CD14-positive monocyte (primary cell): Measurements from ENCODE around the gene KAZN. TPM values are rescaled to one million over a fixed set of nuclear protein-coding genes. Genes with fewer than 3 reads are reported as not detected.

Experiments
- DNase-seq, 3 donors: peaks; one replicate each; pipeline ENCODE4 v3.0.0-alpha.2; 2011 to 2022
- H2AFZ ChIP-seq: 2 replicates; pipeline ENCODE4 v1.6.0; 2012; ENCODE audit warnings: mild to moderate bottlenecking, low read depth, low read length, inconsistent platforms; ENCODE audit not compliant: insufficient read depth, poor library complexity, severe bottlenecking
- H3K27ac ChIP-seq, 2 donors: 1 replicate in 1 of 2; 2 replicates in 1 of 2; pipeline ENCODE4 v1.5.1; 2012 to 2013; ENCODE audit warnings: low read length in 2 of 2, control low read depth in 1 of 2, inconsistent platforms in 1 of 2, low read depth in 1 of 2, mild to moderate bottlenecking in 1 of 2
- H3K27me3 ChIP-seq, 2 donors: one replicate each; pipeline versions ENCODE4 v1.6.0 to v1.6.1; 2011 to 2013; ENCODE audit warnings: low read length in 2 of 2; ENCODE audit not compliant: control insufficient read depth in 2 of 2, insufficient read depth in 2 of 2
- H3K36me3 ChIP-seq, 2 donors: replicated peaks in 1 of 2; 1 replicate in 1 of 2; 2 replicates in 1 of 2; pipeline versions ENCODE4 v1.5.1 to v1.6.1; 2012 to 2013; ENCODE audit warnings: low read length in 2 of 2, control low read depth in 1 of 2, inconsistent platforms in 1 of 2, mild to moderate bottlenecking in 1 of 2; ENCODE audit not compliant: insufficient read depth in 2 of 2, control insufficient read depth in 1 of 2
- H3K4me1 ChIP-seq, 2 donors: 1 replicate in 1 of 2; 2 replicates in 1 of 2; pipeline versions ENCODE4 v1.5.1 to v1.6.1; 2012 to 2013; ENCODE audit warnings: low read length in 2 of 2, control low read depth in 1 of 2, inconsistent platforms in 1 of 2, mild to moderate bottlenecking in 1 of 2, moderate library complexity in 1 of 2; ENCODE audit not compliant: insufficient read depth in 2 of 2, control insufficient read depth in 1 of 2
- H3K4me2 ChIP-seq: replicated peaks from 2 replicates; pipeline ENCODE3; 2012; ENCODE audit warnings: low read length, moderate library complexity, mild to moderate bottlenecking; ENCODE audit not compliant: poor library complexity, severe bottlenecking; ENCODE audit errors: extremely low read depth
- H3K4me3 ChIP-seq, 3 experiments: fragments of 200-600 bp in 1 of 3; sonication (generic) in 1 of 3; replicated peaks in 1 of 3; 1 replicate in 2 of 3; 2 replicates in 1 of 3; pipeline ENCODE4 v1.5.1; 2011 to 2013; ENCODE audit warnings: low read length in 3 of 3, mild to moderate bottlenecking in 3 of 3, control low read depth in 2 of 3, low read depth in 2 of 3, inconsistent platforms in 1 of 3, moderate library complexity in 1 of 3
- H3K79me2 ChIP-seq: 2 replicates; pipeline ENCODE4 v1.6.0; 2012; ENCODE audit warnings: mild to moderate bottlenecking, control low read depth, inconsistent platforms, low read length, moderate library complexity; ENCODE audit not compliant: insufficient read depth
- H3K9ac ChIP-seq: 2 replicates; pipeline ENCODE4 v1.6.0; 2017; ENCODE audit warnings: low read length, mild to moderate bottlenecking; ENCODE audit not compliant: insufficient read depth, poor library complexity, severe bottlenecking
- H3K9me3 ChIP-seq, 2 donors: replicated peaks in 1 of 2; 1 replicate in 1 of 2; 2 replicates in 1 of 2; pipeline versions ENCODE4 v1.5.1 to v1.6.1; 2012 to 2013; ENCODE audit warnings: low read length in 2 of 2, control low read depth in 1 of 2; ENCODE audit not compliant: control insufficient read depth in 1 of 2, insufficient read depth in 1 of 2
- H4K20me1 ChIP-seq: 2 replicates; pipeline ENCODE4 v1.6.0; 2012; ENCODE audit warnings: mild to moderate bottlenecking, low read length, control low read depth, moderate library complexity; ENCODE audit not compliant: insufficient read depth
- H3K27ac Mint-ChIP-seq, 7 donors: one replicate each; pipeline ENCODE4 v1.8.0; 2020; ENCODE audit warnings: mild to moderate bottlenecking in 7 of 7, mixed read lengths in 7 of 7, moderate library complexity in 6 of 7, inconsistent platforms in 2 of 7
- H3K27me3 Mint-ChIP-seq, 3 donors: one replicate each; pipeline ENCODE4 v1.8.0; 2021 to 2022; ENCODE audit warnings: low read depth in 3 of 3, mild to moderate bottlenecking in 3 of 3, mixed read lengths in 3 of 3, moderate library complexity in 3 of 3, inconsistent platforms in 1 of 3
- H3K36me3 Mint-ChIP-seq, 2 donors: one replicate each; pipeline ENCODE4 v1.8.0; 2020; ENCODE audit warnings: mixed read lengths in 2 of 2, inconsistent platforms in 1 of 2, mild to moderate bottlenecking in 1 of 2
- H3K4me1 Mint-ChIP-seq: one replicate; pipeline ENCODE4 v1.8.0; 2020; ENCODE audit warnings: mild to moderate bottlenecking, mixed read lengths
- H3K4me3 Mint-ChIP-seq, 2 donors: one replicate each; pipeline ENCODE4 v1.8.0; 2020; ENCODE audit warnings: mild to moderate bottlenecking in 2 of 2, mixed read lengths in 2 of 2, moderate library complexity in 1 of 2
- H3K9me3 Mint-ChIP-seq, 7 donors: one replicate each; pipeline ENCODE4 v1.8.0; 2020 to 2022; ENCODE audit warnings: mixed read lengths in 7 of 7, mild to moderate bottlenecking in 6 of 7, moderate library complexity in 6 of 7, inconsistent platforms in 2 of 7
- WGBS: methylation state at CpG from one replicate; pipeline ENCODE4 v1.1.5; 2013; ENCODE audit warnings: missing lambda C conversion rate; ENCODE audit not compliant: insufficient coverage; 5-methylcytosine and 5-hydroxymethylcytosine counted together
- intact Hi-C, 2 donors: fragments of 100-400 bp; cut with micrococcal nuclease; formaldehyde crosslinking; loops; one replicate each; pipeline versions ENCODE4 v1.15.0 to v1.15.1; 2023
- polyA plus RNA-seq, 3 donors: library from polyadenylated mRNA; depleted of rRNA in 1 of 3; unstranded in 2 of 3; stranded (reverse) in 1 of 3; fragments of 300-500 nt in 2 of 3; fragments of >200 nt in 1 of 3; fragmentation: Illumina TruSeq in 2 of 3; gene quantifications; 1 replicate in 2 of 3; 2 replicates in 1 of 3; pipeline ENCODE4 v1.2.3, GENCODE V29; 2012 to 2021
- TF ChIP-seq, protein P1 (sequence below): fragments of 200-600 bp; IDR thresholded peaks from one replicate; pipeline ENCODE4 v1.8.0; 2022; ENCODE audit warnings: antibody characterized with exemption, mild to moderate bottlenecking

KAZN gene
- polyA plus RNA-seq, 3 donors, result not detected

DNA sequence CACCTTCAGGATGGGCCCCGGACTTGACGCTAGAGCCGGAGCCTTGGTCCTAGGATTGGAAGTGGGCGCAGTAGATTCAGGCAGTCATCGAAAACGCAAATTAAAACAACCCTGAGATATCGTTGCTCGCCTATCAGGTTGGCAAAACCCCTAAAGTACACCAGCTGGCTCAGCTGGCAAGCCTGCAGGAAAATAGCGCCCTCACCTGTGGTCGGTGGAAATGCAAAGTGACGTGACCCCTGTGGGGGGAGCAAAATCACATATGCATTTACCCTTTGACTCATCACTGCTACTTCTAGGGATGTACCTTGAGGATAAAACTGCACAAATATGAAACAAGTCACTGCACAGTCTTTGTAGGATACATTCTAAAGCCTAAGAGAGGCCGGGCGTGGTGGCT lies 384.8 kb downstream of the KAZN start:
- Mint-ChIP-seq H3K27me3 (peaks cover 1 to 5% (median 2%) of the 10 kb centered on the region in 3 donors), H3K27ac (no peak overlapping the region), H3K9me3 (peaks cover 0 to 4% (median 0%) of the 10 kb centered on the region in 7 donors), H3K4me1 (no peaks in the 10 kb centered on the region), H3K36me3 (no peaks in the 10 kb centered on the region), H3K4me3 (no peak overlapping the region)
- Histone ChIP-seq H3K27me3 (no peaks in the 10 kb centered on the region), H2AFZ (no peak overlapping the region), H3K27ac (no peak overlapping the region), H3K9ac (no peak overlapping the region), H3K36me3 (no peaks in the 10 kb centered on the region), H3K9me3 (no peaks in the 10 kb centered on the region), H4K20me1 (no peaks in the 10 kb centered on the region), H3K4me3 (no peak overlapping the region), H3K4me1 (no peaks in the 10 kb centered on the region), H3K4me2 (no peak overlapping the region), H3K79me2 (no peaks in the 10 kb centered on the region)
- intact Hi-C loops, result no loop called here
- TF ChIP-seq, protein P1, sequence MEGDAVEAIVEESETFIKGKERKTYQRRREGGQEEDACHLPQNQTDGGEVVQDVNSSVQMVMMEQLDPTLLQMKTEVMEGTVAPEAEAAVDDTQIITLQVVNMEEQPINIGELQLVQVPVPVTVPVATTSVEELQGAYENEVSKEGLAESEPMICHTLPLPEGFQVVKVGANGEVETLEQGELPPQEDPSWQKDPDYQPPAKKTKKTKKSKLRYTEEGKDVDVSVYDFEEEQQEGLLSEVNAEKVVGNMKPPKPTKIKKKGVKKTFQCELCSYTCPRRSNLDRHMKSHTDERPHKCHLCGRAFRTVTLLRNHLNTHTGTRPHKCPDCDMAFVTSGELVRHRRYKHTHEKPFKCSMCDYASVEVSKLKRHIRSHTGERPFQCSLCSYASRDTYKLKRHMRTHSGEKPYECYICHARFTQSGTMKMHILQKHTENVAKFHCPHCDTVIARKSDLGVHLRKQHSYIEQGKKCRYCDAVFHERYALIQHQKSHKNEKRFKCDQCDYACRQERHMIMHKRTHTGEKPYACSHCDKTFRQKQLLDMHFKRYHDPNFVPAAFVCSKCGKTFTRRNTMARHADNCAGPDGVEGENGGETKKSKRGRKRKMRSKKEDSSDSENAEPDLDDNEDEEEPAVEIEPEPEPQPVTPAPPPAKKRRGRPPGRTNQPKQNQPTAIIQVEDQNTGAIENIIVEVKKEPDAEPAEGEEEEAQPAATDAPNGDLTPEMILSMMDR, result no peak
- no peak for DNase-seq
- 95% methylated on average over 11 of the region's 13 CpGs for WGBS

DNA sequence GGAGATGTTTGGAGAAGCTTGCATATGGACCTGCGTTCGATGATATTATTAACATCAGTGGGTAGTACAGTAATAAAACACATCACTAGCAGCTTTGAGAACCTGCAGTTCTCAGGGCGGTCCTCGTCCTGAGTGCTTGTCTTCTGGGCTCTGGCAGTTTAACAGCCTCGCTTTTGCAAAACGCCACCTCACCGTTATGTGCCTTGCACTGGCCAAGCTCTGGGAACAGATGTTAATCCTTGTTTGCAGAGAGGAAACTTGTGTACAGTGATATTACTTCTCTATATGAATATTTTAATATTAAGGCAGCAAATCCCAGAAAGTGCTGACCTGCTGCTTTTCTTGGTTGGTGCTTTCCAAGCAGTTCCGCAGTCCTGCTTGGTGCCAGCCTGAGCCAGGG lies 387.7 kb downstream of the KAZN start:
- Histone ChIP-seq H3K9me3 (no peaks in the 10 kb centered on the region), H3K27ac (no peak overlapping the region), H4K20me1 (no peaks in the 10 kb centered on the region), H3K36me3 (no peaks in the 10 kb centered on the region), H3K4me1 (no peaks in the 10 kb centered on the region), H3K4me2 (no peak overlapping the region), H2AFZ (no peak overlapping the region), H3K9ac (no peak overlapping the region), H3K27me3 (no peaks in the 10 kb centered on the region), H3K4me3 (no peak overlapping the region), H3K79me2 (no peaks in the 10 kb centered on the region)
- intact Hi-C loops, result no loop called here
- Mint-ChIP-seq H3K27me3 (peaks cover 1 to 2% (median 2%) of the 10 kb centered on the region in 3 donors), H3K9me3 (no peaks in the 10 kb centered on the region), H3K4me3 (no peak overlapping the region), H3K4me1 (no peaks in the 10 kb centered on the region), H3K27ac (no peak overlapping the region), H3K36me3 (no peaks in the 10 kb centered on the region)
- TF ChIP-seq, protein P1, result no peak
- 98% methylated on average over 5 of the region's 8 CpGs for WGBS
- no peak for DNase-seq
